ENCODE results near the gene CLSTN2.

CLSTN2 gene

DNA sequence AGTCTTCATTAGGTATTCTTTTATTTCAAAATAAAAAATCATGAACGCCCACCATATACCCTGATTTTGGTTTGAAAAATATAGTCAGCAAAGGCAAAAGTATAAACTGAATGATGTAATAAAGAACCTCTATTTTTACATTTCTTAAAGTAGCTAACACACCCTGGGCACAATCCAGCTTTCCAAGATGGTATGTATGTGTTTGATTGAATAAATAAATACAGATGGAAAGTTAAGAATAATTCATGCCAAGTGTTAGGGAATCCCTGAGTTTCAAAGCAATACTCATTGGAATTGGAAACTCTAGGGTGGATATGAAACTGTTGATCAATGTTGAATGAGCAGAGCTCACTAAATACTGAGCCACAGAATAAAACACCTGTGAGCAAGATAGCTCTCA lies 679.0 kb downstream of the CLSTN2 start:
- TF ChIP-seq, protein P1, sequence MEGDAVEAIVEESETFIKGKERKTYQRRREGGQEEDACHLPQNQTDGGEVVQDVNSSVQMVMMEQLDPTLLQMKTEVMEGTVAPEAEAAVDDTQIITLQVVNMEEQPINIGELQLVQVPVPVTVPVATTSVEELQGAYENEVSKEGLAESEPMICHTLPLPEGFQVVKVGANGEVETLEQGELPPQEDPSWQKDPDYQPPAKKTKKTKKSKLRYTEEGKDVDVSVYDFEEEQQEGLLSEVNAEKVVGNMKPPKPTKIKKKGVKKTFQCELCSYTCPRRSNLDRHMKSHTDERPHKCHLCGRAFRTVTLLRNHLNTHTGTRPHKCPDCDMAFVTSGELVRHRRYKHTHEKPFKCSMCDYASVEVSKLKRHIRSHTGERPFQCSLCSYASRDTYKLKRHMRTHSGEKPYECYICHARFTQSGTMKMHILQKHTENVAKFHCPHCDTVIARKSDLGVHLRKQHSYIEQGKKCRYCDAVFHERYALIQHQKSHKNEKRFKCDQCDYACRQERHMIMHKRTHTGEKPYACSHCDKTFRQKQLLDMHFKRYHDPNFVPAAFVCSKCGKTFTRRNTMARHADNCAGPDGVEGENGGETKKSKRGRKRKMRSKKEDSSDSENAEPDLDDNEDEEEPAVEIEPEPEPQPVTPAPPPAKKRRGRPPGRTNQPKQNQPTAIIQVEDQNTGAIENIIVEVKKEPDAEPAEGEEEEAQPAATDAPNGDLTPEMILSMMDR (IDR thresholded peaks at IDR 0.05; ENCODE audit: low read depth, low read length), result no peak
- no peak for DNase-seq (ENCODE audit: extremely low read depth, low read depth)

DNA sequence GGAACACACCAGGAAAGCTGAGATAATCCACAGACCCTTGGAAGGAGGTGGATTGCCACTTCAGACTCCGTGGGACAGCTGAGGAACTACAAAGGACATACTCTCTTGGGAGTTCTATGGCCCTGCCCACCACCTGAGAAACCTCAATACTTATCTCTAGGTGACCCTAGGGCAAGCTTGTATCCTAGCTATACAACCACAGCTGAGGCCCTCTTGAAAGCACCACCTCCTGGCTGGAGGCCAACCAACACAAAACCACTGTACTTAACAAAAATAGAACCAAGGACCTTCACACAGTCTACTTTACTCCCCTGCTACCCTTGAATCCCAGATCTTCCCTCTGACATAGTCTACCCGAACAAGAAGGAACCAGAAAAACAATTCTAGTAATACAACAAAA lies 682.1 kb downstream of the CLSTN2 start:
- TF ChIP-seq, protein P1 (IDR thresholded peaks at IDR 0.05; ENCODE audit: low read depth, low read length), result no peak
- DNase-seq (ENCODE audit: extremely low read depth, low read depth), result no peak

DNA sequence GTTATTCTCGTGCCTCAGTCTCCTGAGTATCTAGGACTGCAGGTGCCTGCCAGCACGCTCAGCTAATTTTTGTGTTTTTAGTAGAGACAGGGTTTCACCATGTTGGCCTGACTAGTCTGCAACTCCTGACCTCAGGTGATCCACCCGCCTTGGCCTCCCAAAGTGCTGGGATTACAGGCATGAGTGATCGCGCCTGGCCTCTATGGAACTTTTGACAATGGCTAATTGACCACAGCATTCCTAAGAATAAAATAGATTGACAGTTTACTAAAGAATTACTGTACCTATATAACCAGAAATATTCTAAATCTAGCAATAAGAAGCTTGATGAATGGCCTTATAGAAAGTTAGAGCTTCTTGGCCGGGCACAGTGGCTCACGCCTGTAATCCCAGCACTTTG lies 691.9 kb downstream of the CLSTN2 start:
- TF ChIP-seq, protein P1 (IDR thresholded peaks at IDR 0.05; ENCODE audit: low read depth, low read length), result no peak
- no peak for DNase-seq (ENCODE audit: extremely low read depth, low read depth)
